GM12801 (cell line): ENCODE results near the gene ARID2.

Source experiments
- TF ChIP-seq, protein P1 (sequence below): IDR thresholded peaks from one replicate; pipeline ENCODE4 v1.5.1; 2011; ENCODE audit warnings: control low read depth; ENCODE audit not compliant: insufficient read length; ENCODE audit errors: extremely low read depth

ARID2 gene

DNA sequence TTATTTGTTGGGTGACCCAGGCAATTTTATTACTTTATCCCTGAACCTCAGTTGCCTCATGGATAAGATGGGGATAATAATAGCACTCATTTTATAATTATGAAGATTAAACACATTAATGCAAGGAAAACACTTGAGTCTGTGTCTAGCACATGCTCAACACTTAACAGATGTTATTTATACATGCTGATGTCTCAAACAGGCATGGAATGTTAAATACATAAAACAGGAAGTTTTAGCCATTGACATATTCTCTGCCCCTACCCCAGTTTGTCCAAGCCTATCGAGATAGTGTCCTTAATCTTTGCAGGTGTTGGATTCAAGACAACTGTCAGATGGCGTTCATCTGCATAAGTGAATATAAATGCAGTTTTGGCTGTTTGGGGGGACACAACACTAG is 151.0 kb downstream of the ARID2 start:
- TF ChIP-seq, protein P1, sequence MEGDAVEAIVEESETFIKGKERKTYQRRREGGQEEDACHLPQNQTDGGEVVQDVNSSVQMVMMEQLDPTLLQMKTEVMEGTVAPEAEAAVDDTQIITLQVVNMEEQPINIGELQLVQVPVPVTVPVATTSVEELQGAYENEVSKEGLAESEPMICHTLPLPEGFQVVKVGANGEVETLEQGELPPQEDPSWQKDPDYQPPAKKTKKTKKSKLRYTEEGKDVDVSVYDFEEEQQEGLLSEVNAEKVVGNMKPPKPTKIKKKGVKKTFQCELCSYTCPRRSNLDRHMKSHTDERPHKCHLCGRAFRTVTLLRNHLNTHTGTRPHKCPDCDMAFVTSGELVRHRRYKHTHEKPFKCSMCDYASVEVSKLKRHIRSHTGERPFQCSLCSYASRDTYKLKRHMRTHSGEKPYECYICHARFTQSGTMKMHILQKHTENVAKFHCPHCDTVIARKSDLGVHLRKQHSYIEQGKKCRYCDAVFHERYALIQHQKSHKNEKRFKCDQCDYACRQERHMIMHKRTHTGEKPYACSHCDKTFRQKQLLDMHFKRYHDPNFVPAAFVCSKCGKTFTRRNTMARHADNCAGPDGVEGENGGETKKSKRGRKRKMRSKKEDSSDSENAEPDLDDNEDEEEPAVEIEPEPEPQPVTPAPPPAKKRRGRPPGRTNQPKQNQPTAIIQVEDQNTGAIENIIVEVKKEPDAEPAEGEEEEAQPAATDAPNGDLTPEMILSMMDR = no peak

DNA sequence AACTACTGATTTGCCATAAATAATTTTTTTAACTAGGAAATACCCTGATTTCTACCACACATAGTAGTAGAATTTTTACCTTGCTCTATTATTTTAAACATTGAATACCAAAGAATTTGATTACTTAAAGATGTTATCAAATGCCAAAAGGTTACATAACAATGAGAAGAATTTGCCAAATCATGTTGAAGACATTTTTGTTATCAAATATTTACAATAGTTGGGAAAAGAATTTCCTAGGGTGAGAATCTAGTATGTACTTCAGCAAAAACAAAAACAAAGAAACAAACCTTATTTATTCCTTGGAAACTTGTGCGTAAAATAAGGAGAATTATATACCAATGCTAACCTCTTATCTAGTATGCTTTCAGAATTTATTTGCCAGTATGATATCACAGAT is 153.7 kb downstream of the ARID2 start:
- TF ChIP-seq, protein P1 = no peak

- TF ChIP-seq, protein P1 = no peak
Observed at GRCh38 chr12:45886685-45887084, 157.2 kb downstream of the ARID2 start.

GRCh38 chr12:45887544-45887943 is 158.0 kb downstream of the ARID2 start:
- TF ChIP-seq, protein P1 = no peak

DNA sequence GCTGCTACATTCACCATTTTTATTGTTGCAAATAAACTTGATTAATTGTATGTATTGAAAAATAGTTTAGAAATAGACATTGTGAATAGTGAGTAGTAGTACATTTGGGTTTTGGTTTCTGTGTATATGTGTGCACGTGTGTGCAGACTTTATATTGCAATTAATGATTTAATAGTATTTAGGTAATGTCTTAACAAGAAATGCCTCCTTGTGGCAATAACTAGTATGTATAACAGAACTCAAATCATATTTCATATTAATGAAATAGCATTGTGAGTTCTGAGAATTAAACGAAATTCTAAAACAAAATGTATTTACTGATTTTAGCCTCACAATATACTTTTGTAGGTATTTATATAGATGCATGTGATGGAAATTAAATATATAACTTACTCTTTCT is 160.8 kb downstream of the ARID2 start:
- TF ChIP-seq, protein P1 = no peak

DNA sequence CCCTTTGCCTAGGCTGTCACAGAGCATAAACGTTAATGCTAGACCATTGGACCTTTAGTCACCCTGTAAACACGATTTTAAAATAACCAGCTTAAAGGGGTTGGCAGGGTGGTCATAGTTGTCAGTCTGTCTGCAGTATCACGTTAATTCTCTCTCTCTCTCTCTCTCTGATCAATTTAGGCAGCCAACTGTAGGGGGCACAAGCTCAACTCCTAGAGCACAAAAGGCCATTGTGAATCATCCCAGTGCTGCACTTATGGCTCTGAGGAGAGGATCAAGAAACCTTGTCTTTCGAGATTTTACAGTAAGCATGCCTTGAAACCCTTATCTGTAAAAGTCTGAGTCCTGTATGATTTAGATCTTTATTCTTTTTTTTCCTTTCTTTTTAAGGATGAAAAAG is 163.7 kb downstream of the ARID2 start:
- TF ChIP-seq, protein P1 = no peak

DNA sequence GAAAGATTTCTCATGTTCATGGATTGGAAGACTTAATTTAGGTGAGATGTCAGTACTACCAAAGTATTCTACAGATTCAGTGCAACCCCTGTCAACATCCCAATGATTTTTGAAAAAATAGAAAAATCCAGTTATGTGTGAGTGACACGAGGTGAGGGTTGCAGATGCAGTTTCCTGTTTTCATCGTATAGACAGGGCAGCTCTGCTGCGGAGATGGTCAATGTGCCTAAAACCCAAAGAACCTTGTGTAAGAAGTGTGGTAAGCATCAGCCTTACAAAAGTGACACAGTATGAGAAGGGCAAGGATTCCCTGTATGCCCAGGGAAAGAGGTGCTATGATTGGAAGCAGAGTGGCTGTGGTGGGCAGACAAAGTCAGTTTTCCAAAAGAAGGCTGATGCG is 166.5 kb downstream of the ARID2 start:
- TF ChIP-seq, protein P1 = no peak

DNA sequence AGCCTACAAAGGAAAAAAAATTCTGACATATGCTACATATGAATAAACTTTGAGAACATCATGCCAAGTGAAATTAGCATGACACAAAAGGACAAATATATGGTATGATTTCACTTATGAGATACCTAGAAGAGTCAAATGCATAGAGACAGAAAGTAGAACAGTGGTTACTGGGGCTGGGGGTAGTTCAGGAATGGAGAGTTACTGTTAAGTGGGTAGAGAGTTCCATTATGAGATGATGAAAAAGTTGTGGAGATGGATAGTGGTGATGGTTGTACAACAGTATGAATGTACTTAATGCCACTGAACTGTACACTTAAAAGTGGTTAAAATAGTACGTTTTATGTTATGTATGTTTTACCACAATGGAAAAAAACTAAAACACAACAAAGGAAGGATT is 168.6 kb downstream of the ARID2 start:
- TF ChIP-seq, protein P1 = no peak
